GM18498 (cell line): ENCODE data around the gene KCNQ1.

Experiments used
- ATAC-seq: cut with Tn5 transposase; IDR thresholded peaks from one replicate; pipeline ENCODE4 v1.9.1; 2021; ENCODE audit warnings: mild to moderate bottlenecking, moderate library complexity; ENCODE audit not compliant: unreplicated experiment

Gene KCNQ1

DNA sequence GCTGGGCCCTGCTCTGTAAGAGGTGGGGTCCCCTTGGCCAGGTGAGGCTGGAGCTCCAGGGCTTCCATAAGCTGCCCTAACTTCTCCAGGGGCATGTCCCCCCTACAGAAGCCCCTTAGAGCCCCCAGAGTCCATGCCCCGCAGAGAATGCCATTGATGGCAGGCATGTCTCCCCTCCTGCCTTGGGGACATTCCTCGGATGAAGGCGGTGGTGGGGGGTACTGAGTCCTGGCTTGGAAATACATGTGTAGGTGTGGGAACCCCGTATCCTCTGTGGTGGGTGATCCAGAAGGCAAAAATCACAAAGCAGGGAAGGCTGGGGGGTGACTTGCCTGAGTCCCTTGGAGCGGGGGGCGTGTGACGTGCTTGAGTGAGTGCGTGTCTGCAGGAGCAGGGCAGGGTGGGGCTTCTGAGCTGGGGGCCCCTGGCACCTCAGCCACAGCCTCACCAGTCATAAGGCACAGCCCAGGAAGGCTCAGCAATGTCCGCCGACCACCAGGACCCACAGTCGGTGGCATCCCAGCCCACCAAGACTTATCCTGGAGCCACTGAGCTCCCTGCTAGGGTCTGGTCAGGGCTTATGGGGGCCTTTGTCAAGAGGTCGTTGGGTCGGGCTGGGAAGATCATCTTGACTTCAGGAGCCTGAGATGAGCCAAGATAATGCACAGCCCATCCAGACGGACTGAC, 324.7 kb downstream of the KCNQ1 start:
- no peak for ATAC-seq

DNA sequence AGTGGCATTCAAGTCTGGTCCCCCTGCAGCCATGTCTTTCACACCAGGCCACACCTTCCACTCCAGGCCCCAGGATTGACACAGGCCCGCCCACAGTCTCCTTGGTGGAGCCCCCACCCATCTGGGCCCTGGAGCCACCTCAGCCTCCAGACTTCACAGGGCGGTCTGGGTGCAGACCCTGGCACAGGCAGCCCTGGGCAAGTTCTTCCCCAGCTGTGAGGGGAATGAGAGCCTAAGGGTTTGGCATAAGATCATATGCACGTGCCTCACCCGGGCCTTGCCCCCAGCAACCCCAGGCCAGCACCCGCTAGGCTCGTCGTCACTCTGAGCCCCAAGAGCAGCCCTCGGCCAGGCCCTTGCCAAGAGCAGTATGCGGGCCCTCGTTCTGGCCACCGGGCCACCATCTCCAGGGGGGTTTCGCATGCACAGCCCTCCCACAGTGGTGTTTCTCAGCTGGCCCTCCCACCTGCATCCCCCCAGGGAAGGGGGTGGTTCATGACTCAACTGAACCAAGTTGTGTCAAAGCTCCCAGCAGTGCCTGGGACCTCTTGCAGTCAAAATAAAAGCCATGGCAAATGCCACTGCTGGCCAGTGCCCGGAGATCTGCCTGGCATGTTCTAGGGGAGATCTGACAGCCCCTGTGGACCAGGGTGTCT, 325.4 kb downstream of the KCNQ1 start:
- no peak for ATAC-seq

DNA sequence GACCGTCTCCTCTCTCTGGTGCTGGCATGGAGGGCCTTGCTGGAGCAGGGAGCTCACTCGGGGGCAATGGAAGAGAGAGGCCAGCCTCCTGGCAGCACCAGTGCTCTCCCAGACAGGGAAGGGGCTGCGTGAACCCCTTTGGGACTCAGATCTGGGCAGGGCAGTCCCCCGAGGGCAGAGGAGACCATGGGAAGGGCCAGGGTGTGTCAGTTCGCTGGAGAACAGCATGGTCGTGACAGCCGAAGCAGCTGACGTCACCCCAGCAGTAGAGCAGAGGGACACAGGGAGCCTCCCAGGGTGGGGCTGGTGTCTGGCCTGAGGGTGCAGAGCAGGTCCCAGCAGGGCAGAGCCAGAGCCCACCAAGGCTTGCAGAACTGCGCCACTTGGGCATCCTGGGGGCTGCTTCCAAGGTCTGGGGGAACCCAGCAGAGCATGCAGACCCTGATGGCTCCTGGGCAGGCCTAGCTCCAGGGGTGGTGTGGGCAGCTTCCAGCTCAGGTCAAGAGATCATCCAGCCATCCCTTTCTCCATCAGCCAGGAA, 326.0 kb downstream of the KCNQ1 start:
- ATAC-seq: no peak

DNA sequence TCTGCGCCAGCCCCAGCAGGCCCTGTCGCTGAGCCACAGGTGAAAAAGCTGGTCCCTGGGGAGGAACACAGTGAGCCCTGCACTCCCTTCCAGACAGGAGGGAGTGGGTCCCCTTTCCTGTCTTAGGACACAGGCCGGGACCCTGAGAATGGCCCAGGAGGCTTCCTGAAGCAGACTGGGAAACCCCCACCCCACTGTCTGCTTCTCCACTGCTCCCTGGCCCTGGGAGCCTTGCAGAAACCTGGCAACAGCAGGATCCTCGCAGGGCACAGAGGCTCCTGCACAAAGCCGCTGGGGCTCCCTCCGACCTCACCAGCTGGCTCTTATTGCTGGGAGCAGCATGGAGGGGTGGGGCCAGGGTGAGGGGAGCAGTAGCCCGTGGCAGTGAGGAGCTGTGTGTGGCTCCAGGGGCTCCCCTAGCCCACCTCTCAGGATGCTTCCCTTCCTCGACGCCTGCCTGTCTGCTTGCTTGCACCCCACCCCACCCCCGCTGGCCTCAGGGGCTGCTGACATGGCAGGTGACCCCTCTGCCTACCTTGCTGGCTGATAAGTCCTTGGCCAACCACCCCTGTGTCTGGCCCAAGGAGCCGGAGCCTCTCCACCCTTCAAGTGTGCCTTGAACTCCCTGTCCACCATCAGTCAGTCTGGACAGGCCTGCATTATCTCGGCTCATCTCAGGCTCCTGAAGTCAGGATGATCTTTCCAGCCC, 327.1 kb downstream of the KCNQ1 start:
- ATAC-seq: no peak

DNA sequence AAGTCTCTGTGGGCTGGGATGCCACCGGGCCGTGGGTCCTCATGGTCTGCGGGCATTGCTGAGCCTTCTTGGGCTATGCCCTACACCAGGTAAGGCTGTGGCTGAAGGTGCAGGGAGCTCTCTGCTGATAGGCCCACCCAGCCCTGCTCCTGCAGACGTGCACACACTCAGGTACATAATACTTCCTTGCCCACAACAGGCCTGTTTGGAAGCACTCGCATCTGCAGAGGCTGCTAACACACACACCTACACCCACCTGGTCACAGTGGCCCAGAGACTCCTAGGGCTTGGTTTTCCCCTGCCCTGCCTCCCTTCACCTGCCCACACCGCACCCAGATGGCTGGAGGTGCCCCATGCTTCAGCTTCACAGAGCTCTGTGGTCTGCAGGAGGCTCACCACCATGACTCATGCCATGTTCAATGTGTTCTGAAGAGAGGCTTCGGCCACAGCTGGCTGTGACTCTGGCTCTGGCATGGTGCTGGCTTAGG, 327.8 kb downstream of the KCNQ1 start:
- ATAC-seq: no peak

DNA sequence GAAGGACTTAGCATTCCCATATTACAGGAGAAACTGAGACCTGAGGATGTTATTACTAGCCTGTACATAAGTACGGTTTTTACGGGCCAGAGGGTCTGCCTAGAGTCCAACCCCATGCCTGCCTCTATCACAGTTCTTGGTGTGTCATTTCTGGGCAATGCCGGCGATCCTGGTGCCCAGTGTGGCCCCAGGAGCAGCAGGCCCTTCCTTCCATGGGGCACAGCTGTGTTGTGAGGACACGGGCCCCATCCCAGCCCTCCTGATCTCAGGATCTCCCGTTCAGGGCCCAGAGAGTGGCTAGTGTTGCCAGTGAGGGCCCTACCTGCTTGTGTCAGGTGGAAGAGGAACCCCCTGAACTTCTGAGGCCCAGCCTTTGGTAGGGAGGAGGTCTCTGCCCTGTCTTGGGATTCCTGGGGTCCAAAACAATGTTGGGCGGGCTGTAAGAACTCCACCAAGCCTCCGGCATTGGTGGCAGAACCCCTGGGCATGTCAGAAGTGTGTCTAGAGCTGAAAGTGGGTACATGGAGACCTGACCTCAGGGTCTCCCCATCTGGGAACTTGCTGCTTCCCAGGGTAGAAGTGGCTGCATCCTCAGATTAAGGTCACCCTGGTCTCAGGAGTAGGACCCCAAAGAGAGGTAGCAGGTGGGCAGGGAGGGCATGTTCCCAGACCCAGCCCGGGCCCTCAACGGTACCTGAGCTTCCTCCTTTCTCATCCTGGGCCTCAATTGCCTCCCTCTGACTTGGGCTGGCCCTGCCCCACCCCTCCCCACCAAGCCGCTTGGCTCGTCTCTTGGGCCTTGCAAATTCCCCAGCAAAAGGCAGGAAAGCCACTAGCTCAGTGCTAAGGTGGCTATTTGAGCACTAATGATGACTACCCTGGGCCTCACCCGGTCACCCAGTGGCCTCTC, 329.6 kb downstream of the KCNQ1 start:
- no peak for ATAC-seq

DNA sequence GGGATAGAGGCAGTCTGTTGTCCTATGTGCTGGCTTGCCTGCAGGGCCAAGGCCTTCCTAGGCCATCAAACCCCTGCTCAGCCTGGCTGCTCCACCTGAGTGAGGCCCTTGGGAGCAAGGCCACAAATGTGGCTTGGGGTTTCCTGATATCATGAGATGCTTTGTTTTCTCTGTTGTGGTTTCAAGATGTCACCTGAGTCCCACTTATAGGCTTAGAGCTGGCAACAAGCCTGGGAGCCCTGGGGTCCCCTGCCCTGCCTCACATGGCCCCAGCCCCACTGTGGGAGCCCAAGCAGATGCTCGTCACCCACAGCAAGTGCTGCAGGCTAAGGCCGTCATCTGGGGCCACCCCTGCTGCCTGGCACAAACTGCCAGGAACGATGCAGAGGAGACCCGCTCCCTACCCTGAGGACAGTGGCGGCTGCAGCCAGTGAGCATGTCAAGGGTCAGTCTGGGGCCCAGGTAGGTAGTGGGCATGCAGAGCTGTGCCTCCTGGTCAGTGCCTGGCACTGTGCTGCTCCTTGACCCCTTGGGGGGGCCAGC, 330.3 kb downstream of the KCNQ1 start:
- ATAC-seq: no peak

DNA sequence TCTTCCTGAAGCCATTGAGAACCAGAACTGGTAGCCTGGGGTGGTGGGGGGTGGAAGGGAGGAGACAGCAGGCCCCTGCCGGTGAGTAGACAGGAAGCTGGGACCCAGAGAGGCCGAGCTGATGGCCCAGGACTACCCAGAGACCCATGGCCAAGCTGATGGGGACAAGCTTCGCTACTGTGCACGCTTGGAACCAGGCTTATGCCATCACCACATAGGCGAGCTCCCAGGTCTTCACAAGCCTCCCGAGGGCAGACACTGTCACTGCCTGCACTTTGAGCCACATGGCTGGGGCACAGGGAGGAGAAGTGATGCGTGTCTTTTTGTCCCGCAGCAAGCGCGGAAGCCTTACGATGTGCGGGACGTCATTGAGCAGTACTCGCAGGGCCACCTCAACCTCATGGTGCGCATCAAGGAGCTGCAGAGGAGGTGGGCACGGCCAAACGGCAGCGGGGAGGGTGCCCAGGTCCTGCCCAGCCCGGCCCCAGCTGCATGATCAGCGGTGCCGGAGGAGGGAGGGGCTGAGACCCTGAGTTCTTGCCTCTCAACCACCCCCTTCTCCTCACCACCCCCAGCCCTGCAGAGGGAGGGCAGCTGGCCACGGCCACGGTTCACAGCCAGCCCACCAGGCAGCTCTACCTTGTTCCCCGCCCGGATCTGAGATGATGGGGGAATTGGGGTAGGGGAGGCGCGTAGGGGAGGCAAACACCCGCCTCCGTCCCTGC, 331.0 kb downstream of the KCNQ1 start:
- no peak for ATAC-seq

DNA sequence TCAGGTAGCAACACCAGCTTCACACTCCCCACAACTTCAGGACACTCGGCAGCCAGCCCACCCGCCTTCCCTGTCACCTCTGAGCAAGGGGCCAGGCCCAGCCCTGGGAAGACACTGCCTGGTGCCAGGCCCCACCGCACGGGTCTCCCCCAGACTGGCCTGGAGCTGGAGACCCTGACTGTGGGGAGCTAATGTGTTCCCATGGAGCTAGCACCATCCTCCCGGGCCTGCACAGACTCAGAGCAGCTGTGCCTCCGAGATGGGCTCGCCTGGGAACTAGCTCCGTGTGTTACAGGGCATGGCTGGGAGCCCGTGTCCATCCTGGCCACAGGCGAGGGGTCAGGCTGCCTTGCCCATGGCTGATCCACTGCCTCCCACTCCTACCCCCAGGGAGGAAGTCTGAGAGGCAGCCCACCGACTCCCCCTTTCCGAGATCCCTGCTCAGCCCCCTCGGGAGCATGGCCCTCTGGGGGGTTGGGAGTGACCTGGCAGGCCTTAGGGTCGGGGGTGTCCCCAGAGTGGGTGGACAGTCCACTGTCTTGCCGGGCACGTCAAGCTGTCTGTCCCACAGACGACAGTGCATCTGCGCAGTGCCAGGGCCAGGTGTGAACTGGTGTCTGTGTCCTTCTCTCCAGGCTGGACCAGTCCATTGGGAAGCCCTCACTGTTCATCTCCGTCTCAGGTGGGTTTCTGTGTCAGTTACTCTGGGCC, 331.7 kb downstream of the KCNQ1 start:
- no peak for ATAC-seq

DNA sequence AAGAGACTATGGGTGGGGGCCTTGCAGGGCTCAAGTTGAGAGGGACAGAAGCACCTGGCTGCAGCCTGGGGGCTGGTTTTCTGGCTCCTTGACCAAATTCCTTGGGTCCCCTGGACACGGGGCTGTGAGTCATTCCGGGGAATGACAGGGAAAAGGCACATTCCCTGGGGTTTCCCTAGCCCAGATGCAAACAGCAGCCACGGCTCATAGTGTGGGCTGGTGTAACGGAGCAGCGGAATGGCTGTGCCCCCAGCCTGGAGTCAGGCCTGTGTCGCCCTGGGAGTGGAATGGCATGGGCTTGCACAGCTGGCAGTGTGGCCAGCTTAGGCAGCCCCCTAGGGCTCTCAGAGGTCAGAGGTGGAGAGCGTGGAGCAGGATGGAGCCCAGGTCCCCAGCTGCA, 332.6 kb downstream of the KCNQ1 start:
- no peak for ATAC-seq

DNA sequence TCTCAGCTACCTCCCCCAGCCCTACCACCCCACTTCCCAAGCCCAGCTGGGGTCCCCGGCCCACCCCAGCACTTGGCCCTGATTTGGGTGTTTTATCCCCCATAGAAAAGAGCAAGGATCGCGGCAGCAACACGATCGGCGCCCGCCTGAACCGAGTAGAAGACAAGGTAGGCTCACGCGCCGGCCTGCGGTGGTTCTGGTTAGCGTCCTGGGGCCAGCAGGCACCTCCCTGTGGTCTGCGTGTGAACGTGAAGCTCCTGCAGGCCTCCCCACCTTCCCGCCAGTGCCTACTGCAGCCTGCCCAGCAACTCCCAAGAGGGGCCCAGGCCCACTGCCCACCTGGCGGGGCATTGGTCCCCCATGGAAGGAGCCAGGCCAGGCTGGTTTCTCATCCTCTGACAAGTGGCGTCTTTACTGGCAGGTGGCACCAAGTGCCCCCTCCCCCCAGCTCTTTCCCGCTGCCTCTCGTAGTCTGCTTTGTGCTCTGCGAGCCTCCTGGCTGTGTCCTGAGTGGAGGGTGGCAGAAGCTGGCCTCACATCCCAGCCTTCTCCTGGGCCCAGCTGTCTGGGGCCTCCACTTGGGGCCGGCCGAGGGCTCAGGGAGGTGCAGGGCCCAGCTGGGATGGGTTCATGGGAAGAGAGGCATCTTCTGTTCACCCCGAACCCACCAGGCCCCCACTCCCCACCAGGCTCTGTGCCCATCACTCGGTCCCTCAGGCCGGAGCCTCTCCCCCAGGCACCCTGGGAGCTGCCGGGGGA, 333.2 kb downstream of the KCNQ1 start:
- ATAC-seq: no peak

DNA sequence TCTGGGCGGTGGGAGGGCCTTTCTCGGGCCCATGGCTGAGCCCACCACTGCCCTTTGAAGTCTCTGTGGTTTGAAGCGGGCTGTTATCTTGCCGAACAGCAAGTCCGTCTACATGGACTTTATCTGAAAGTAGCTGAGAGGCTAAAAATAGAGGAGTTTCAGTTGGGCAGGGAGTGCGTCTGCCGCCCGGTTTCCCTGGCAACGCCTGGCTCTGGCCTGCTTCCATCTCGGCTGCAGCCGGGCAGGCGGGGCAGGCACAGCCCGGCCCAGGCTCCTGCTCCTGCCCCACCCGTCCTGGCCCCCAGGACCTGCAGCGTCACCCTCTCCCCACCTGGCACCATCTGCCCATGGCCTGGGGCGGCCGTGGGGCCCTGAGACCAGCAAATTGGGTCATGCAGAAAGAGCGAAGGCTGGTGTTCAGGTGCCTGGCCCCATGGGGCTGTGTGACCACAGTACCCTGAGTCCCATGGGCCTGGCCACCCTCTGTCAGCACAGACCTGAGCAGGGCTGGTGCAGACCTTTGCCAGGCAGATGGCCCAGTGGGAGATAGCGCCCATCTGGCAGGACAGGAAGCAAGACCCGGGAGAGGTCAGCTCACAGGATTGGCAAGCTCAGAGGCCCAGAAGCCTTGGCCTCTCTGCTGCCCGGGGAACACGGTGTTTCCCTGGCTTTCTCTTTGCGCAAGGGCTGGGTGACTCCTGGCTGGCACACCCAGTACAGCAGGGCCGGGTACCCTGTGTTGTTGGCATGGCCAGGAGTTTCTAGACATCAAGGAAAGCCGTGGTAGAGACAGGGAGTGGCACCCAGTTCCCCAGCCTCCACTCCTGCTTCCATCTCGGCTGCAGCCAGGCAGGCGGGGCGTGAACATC, 334.1 kb downstream of the KCNQ1 start:
- ATAC-seq: no peak

DNA sequence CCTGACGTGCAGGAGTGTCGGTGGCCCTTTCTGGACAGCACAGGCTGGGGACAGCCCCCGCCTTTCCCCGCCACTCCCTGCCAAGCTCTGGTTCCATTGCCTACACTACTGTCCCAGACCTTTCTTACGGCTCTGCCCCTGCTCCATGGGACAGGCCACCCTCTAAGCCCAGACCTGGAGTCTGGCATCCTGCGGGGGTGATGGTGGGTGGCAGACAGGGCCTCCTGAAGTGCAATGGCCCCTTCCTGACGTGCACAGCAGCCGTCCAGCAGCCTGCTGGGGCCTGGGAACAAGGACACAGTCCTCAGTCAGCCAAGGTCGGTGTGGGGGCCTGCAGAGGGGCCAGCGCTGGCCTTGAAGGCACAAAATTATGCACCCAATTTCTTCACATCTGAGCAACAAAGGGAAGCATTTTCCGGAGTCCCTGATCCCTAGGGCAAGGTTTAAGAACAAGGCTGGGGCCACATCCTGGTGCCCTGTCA, 334.7 kb downstream of the KCNQ1 start:
- no peak for ATAC-seq

DNA sequence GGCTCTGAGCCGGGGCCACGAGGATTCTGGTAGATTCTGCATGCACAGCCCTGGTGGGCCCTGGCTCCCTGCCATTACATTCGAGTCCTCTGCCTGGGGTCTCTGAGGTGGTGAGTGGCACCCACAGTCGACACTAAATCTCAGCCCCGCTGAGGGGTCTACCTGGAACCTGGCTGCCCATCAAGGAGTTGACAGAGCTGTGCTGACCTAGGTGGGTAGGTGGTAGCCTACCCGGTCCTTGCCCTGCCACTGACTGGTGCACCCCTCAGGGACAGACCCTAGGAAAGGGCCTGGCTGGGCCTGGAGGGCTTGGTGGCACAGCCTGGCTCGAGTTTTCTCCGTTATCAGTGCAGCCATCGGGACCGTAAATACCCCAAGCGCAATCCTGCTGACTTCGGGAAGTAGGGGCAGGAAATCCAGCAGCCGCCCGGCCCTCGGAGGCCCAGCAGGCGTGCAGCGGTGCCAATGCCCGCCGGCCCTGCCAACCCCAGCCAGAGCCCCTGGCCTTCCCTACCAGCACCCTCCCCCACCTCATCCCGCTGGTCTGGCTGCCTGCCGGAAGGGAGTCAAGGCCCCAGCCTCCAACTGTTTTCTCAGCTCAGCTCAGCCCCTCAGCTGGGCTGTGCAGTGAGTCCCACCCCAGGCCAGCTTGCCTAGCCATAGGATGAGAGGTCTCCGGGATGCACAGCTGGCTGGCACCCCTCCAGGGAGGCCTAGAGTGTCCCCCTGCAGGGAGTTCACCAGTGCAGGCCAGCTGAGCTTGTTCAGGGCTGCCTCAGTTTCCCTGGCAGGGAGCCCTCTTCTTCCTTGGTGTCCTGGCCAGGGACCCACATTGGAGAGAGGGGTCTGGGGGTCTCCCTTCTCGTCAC, 335.4 kb downstream of the KCNQ1 start:
- ATAC-seq: no peak

DNA sequence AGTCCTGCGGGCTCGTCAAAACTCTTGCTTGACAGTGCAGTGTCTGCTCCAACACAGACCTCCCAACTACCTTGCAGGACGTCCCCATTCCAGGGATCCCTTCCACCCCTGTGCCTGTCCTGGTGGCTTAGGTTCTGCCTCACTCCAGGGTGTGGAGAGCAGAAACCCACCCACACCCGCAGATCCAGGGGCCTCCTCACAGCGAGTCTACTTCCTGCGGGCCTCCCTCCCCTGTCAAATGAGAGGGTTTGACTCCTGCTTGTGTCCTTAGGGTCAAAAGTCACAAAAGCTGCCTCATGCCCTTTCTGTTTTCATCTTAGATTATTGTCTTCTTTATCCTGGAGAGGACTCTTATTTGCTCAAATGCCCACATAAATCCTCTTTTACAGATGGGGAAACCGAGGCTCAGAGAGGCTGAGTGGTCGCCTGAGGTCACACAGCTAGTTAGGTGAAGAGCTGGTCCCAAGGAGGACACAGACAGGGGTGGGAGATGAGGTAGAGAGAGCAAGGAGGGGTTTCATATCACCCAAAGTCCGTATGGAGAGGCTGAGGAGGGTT, 336.1 kb downstream of the KCNQ1 start:
- ATAC-seq: no peak
